ENCODE measurements around the gene CLCN4.

CLCN4 gene

DNA sequence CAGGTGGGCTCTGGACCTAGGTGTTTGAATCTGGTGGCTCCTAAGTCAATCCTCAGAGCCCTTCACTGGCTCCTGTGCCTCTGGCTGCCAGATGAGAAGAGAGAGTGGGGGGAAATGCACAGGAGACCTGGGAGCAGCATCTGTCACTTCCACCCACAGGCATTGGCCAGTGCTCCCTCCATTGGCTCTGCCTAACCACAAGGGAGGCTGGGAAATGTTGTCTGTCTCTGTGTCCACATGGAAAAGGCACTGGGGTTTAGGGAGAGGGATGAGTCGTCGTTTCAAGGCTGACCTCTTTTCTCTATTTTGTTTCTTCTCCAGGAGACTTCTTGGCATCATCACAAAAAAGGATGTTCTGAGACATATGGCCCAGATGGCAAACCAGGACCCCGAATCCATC lies 76.4 kb downstream of the CLCN4 start:
- TF ChIP-seq, protein P1, sequence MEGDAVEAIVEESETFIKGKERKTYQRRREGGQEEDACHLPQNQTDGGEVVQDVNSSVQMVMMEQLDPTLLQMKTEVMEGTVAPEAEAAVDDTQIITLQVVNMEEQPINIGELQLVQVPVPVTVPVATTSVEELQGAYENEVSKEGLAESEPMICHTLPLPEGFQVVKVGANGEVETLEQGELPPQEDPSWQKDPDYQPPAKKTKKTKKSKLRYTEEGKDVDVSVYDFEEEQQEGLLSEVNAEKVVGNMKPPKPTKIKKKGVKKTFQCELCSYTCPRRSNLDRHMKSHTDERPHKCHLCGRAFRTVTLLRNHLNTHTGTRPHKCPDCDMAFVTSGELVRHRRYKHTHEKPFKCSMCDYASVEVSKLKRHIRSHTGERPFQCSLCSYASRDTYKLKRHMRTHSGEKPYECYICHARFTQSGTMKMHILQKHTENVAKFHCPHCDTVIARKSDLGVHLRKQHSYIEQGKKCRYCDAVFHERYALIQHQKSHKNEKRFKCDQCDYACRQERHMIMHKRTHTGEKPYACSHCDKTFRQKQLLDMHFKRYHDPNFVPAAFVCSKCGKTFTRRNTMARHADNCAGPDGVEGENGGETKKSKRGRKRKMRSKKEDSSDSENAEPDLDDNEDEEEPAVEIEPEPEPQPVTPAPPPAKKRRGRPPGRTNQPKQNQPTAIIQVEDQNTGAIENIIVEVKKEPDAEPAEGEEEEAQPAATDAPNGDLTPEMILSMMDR (conservative IDR thresholded peaks at IDR 0.05; ENCODE audit: low read depth, low read length) = no peak
- H3K79me2 ChIP-seq (ENCODE audit: insufficient read depth, low read depth) = no peaks in the 10 kb centered on the region
- no peaks in the 10 kb centered on the region for H3K27me3 ChIP-seq (ENCODE audit: insufficient read depth, low read depth)
- H3K4me1 ChIP-seq (ENCODE audit: low read depth, poor library complexity, severe bottlenecking) = no peaks in the 10 kb centered on the region
- H3K9ac ChIP-seq = no peak overlapping the region
- no peak overlapping the region for H3K27ac ChIP-seq
- no peak overlapping the region for H3K4me3 ChIP-seq (IDR thresholded peaks at IDR 0.05; ENCODE audit: insufficient read depth, low read depth, low read length)
- H2AFZ ChIP-seq (ENCODE audit: low read depth) = no peak overlapping the region
- H3K4me2 ChIP-seq = no peak overlapping the region
- H3K36me3 ChIP-seq (ENCODE audit: insufficient read depth) = no peaks in the 10 kb centered on the region
- H4K20me1 ChIP-seq (ENCODE audit: insufficient read depth) = no peaks in the 10 kb centered on the region

DNA sequence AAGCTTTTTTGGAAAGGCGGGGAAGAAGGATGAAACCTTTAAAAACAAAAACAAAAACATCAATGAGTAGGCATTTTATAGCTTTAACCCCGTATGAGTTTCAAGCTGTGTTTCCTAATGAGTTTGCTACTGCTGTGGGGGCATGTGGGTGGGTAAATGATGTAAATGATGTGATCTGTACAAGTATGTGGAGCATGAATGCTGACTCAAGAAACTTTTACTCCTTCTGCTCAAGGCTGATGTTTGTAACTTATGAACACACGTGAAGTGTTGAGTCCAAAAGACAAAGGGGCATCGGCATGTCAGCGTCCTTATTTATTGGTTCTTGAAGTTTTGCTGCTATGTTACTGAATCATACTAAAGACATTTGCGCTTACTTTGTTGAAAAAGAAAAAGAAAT lies 76.9 kb downstream of the CLCN4 start:
- no peak overlapping the region for H3K4me2 ChIP-seq
- TF ChIP-seq, protein P1 (conservative IDR thresholded peaks at IDR 0.05; ENCODE audit: low read depth, low read length) = no peak
- no peak overlapping the region for H3K4me3 ChIP-seq (IDR thresholded peaks at IDR 0.05; ENCODE audit: insufficient read depth, low read depth, low read length)
- no peak overlapping the region for H3K9ac ChIP-seq
- H3K79me2 ChIP-seq (ENCODE audit: insufficient read depth, low read depth) = no peaks in the 10 kb centered on the region
- no peak overlapping the region for H3K27ac ChIP-seq
- H2AFZ ChIP-seq (ENCODE audit: low read depth) = no peak overlapping the region
- H4K20me1 ChIP-seq (ENCODE audit: insufficient read depth) = no peaks in the 10 kb centered on the region
- H3K27me3 ChIP-seq (ENCODE audit: insufficient read depth, low read depth) = no peaks in the 10 kb centered on the region
- no peaks in the 10 kb centered on the region for H3K36me3 ChIP-seq (ENCODE audit: insufficient read depth)
- no peaks in the 10 kb centered on the region for H3K4me1 ChIP-seq (ENCODE audit: low read depth, poor library complexity, severe bottlenecking)

DNA sequence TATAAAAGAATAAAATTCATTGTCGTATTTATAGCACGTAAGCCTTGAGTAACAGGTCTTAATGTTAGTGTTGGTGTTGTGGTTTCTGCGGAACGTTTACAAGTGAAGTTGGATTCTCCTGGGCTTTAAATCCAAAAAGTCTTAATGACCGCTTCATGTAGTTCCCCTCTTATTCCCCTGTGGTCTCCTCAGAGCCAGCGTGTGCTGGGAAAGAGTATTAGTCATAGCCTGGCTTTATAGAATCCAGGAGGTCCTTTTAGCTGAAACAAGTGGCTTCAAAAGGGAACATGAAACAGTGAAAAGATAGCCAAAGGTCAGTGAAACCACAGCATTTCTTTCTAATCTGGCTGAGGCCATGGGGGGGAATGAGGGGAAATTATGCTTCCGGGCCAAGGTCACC lies 79.1 kb downstream of the CLCN4 start:
- no peak overlapping the region for H3K27ac ChIP-seq
- no peaks in the 10 kb centered on the region for H3K36me3 ChIP-seq (ENCODE audit: insufficient read depth)
- no peaks in the 10 kb centered on the region for H3K27me3 ChIP-seq (ENCODE audit: insufficient read depth, low read depth)
- no peak overlapping the region for H3K9ac ChIP-seq
- TF ChIP-seq, protein P1 (conservative IDR thresholded peaks at IDR 0.05; ENCODE audit: low read depth, low read length) = no peak
- H3K4me2 ChIP-seq = no peak overlapping the region
- no peak overlapping the region for H2AFZ ChIP-seq (ENCODE audit: low read depth)
- no peaks in the 10 kb centered on the region for H3K4me1 ChIP-seq (ENCODE audit: low read depth, poor library complexity, severe bottlenecking)
- H4K20me1 ChIP-seq (ENCODE audit: insufficient read depth) = no peaks in the 10 kb centered on the region
- no peak overlapping the region for H3K4me3 ChIP-seq (IDR thresholded peaks at IDR 0.05; ENCODE audit: insufficient read depth, low read depth, low read length)
- H3K79me2 ChIP-seq (ENCODE audit: insufficient read depth, low read depth) = no peaks in the 10 kb centered on the region

DNA sequence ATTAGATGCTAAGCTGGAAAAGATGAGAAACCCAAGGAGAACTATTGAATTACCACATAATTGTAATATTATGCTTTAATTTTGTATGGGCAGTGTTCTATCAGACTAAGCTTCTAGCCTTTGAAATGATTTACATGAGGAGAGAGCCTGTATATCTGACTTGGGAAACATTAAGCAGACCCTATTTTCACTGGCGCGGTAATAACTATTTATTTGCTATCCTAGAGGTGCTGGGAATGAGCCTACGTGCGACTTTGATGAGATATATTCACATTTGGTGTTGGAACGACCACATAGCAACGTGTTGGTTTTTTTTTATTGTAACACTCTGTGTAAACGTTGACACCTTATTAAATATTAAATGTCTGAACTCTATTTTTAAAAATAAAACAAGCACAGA lies 80.5 kb downstream of the CLCN4 start:
- H3K27ac ChIP-seq = no peak overlapping the region
- H3K9ac ChIP-seq = no peak overlapping the region
- no peaks in the 10 kb centered on the region for H3K4me1 ChIP-seq (ENCODE audit: low read depth, poor library complexity, severe bottlenecking)
- TF ChIP-seq, protein P1 (conservative IDR thresholded peaks at IDR 0.05; ENCODE audit: low read depth, low read length) = no peak
- H2AFZ ChIP-seq (ENCODE audit: low read depth) = no peak overlapping the region
- H3K27me3 ChIP-seq (ENCODE audit: insufficient read depth, low read depth) = no peaks in the 10 kb centered on the region
- H3K4me2 ChIP-seq = no peak overlapping the region
- H3K79me2 ChIP-seq (ENCODE audit: insufficient read depth, low read depth) = no peaks in the 10 kb centered on the region
- H3K4me3 ChIP-seq (IDR thresholded peaks at IDR 0.05; ENCODE audit: insufficient read depth, low read depth, low read length) = no peak overlapping the region
- H4K20me1 ChIP-seq (ENCODE audit: insufficient read depth) = no peaks in the 10 kb centered on the region
- H3K36me3 ChIP-seq (ENCODE audit: insufficient read depth) = no peaks in the 10 kb centered on the region
